HepG2 (cell line): ENCODE results near the gene IQCN. TPM values are rescaled to one million over a fixed set of nuclear protein-coding genes. Genes with fewer than 3 reads are reported as not detected.

Source experiments
- ATAC-seq: fragments of 200-7000 bp; cut with Tn5 transposase; 3 replicates; pipeline ENCODE4 v1.9.1; 2020; ENCODE audit warnings: mild to moderate bottlenecking, moderate library complexity
- BruUV-seq: library from RNA; stranded (reverse); fragments of 400-500 nt; replicated peaks from 2 replicates; lab custom pipeline; 2021; lab: Mats Ljungman, UMichigan
- CTCF ChIA-PET: fragments of 300-600 bp; formaldehyde crosslinking; extraction: SDS; loops from one replicate; lab custom pipeline; 2021; ENCODE audit warnings: low total read pairs, inconsistent platforms, low intra/inter-chr PET ratio; lab: Yijun Ruan, JAX
- POLR2A ChIA-PET: fragments of 350-600 bp; sonication (Branson Sonifier 250); formaldehyde crosslinking; loops from one replicate; lab custom pipeline; 2020; ENCODE audit warnings: antibody characterized with exemption, inconsistent platforms; lab: Yijun Ruan, JAX
- DNase-seq: peaks from one replicate; pipeline ENCODE4 v3.0.0-alpha.2; 2015; ENCODE audit warnings: low spot score
- FAIRE-seq: peaks from 3 replicates; lab custom pipeline; 2011; peaks lifted over from hg19 to GRCh38; lab: Jason Lieb, UNC
- H2AFZ ChIP-seq: one replicate; pipeline ENCODE4 v1.6.1; 2011; ENCODE audit warnings: low read length, inconsistent platforms
- H3K27ac ChIP-seq: fragments of 300-600 bp; 3 replicates; pipeline ENCODE4 v1.8.0; 2011; ENCODE audit warnings: mixed run types, mild to moderate bottlenecking, mixed read lengths, low read length, inconsistent platforms; ENCODE audit not compliant: insufficient read depth; ENCODE audit errors: extremely low read length
- H3K27me3 ChIP-seq, 2 experiments: fragments of 200-600 bp in 1 of 2; 2 replicates in 1 of 2; 3 replicates in 1 of 2; pipeline versions ENCODE4 v1.6.0 to v1.8.0; 2011; ENCODE audit warnings: low read length in 2 of 2, mild to moderate bottlenecking in 2 of 2, moderate library complexity in 2 of 2, inconsistent platforms in 1 of 2; ENCODE audit not compliant: insufficient read depth in 2 of 2, control insufficient read depth in 1 of 2
- H3K36me3 ChIP-seq, 2 experiments: fragments of 200-600 bp in 1 of 2; replicated peaks in 1 of 2; 2 replicates in 1 of 2; 3 replicates in 1 of 2; pipeline versions ENCODE4 v1.5.1 to v1.8.0; 2011; ENCODE audit warnings: low read length in 2 of 2, inconsistent platforms in 1 of 2; ENCODE audit not compliant: insufficient read depth in 2 of 2, control insufficient read depth in 1 of 2
- H3K4me1 ChIP-seq: 2 replicates; pipeline ENCODE4 v1.5.1; 2012; ENCODE audit warnings: low read length, inconsistent platforms; ENCODE audit not compliant: insufficient read depth
- H3K4me2 ChIP-seq: 2 replicates; pipeline ENCODE4 v1.6.0; 2011; ENCODE audit warnings: low read depth, low read length, inconsistent platforms
- H3K4me3 ChIP-seq, 3 experiments: fragments of 200-600 bp in 1 of 3; sonication (generic), shearing (Covaris generic) in 1 of 3; replicated peaks in 1 of 3; 2 replicates each; pipeline ENCODE4 v1.5.1; 2011 to 2016; ENCODE audit warnings: low read length in 3 of 3, inconsistent platforms in 2 of 3, low read depth in 2 of 3, mild to moderate bottlenecking in 2 of 3, control low read depth in 1 of 3, mixed read lengths in 1 of 3; ENCODE audit not compliant: insufficient read depth in 1 of 3
- H3K79me2 ChIP-seq: one replicate; pipeline ENCODE4 v1.6.1; 2011; ENCODE audit warnings: low read length, inconsistent platforms; ENCODE audit not compliant: insufficient read depth
- H3K9ac ChIP-seq: 2 replicates; pipeline ENCODE4 v1.6.0; 2011; ENCODE audit warnings: mild to moderate bottlenecking, low read depth, low read length, inconsistent platforms; ENCODE audit not compliant: insufficient read depth
- H3K9me3 ChIP-seq: 2 replicates; pipeline ENCODE4 v1.5.1; 2012; ENCODE audit warnings: mild to moderate bottlenecking, low read length
- H4K20me1 ChIP-seq: 2 replicates; pipeline ENCODE4 v1.6.0; 2011; ENCODE audit warnings: inconsistent platforms, mild to moderate bottlenecking, low read length, moderate library complexity; ENCODE audit not compliant: insufficient read depth
- AGO2 ChIP-seq: fragments of 200-400 bp; formaldehyde crosslinking; optimal IDR thresholded peaks from 2 replicates; pipeline ENCODE3; 2017; ENCODE audit warnings: mild to moderate bottlenecking, low read depth, low read length, moderate library complexity
- HNF4A ChIP-seq: sonication (generic); formaldehyde crosslinking; IDR thresholded peaks from 2 replicates; pipeline ENCODE4 v1.4.0; 2020; ENCODE audit warnings: missing genetic modification reagents
- PATZ1 ChIP-seq: sonication (generic); formaldehyde crosslinking; IDR thresholded peaks from 2 replicates; pipeline ENCODE4 v1.4.0; 2020; ENCODE audit warnings: missing genetic modification reagents
- POLR2G ChIP-seq: fragments of 200-400 bp; formaldehyde crosslinking; IDR thresholded peaks from 2 replicates; pipeline ENCODE4 v1.6.1; 2018; ENCODE audit warnings: mild to moderate bottlenecking, low read depth, low read length, moderate library complexity
- REST ChIP-seq, 2 experiments: IDR thresholded peaks; 2 replicates each; pipeline ENCODE4 v1.6.1; 2011 to 2012; ENCODE audit warnings: low read length in 2 of 2, borderline replicate concordance in 1 of 2, low read depth in 1 of 2, mild to moderate bottlenecking in 1 of 2, moderate library complexity in 1 of 2
- SP1 ChIP-seq, 2 experiments: fragments of 450-650 bp in 1 of 2; sonication (generic) in 1 of 2; formaldehyde crosslinking in 1 of 2; IDR thresholded peaks; 2 replicates each; pipeline versions ENCODE4 v1.4.0 to v1.6.1; 2016 to 2020; ENCODE audit warnings: missing genetic modification reagents in 1 of 2
- WGBS: methylation state at CpG from one replicate; pipeline ENCODE4 v1.1.6; 2017; ENCODE audit warnings: low lambda C conversion rate; 5-methylcytosine and 5-hydroxymethylcytosine counted together
- in situ Hi-C: cut with HindIII; loops from 2 replicates; pipeline ENCODE4 v1.10.0; 2017; ENCODE audit warnings: low pct_unique_long_range_greater_than_20kb; ENCODE audit not compliant: extremely low pct_ligation_motif_present
- intact Hi-C: fragments of 100-400 bp; cut with micrococcal nuclease; formaldehyde crosslinking; loops from one replicate; pipeline ENCODE4 v1.10.0; 2022; ENCODE audit not compliant: unreplicated experiment
- polyA plus RNA-seq, 8 experiments: library from polyadenylated mRNA; depleted of rRNA in 3 of 8; stranded (reverse) in 7 of 8; unstranded in 1 of 8; fragments of >200 nt; fragmentation: Illumina TruSeq in 4 of 8; extraction: Trizol in 4 of 8; gene quantifications; 2 replicates each; pipeline versions ENCODE4 v1.2.1 to v1.2.3, GENCODE V29; 2011 to 2016; ENCODE audit warnings: low read depth in 4 of 8, missing spikeins in 1 of 8, mixed read lengths in 1 of 8; ENCODE audit not compliant: insufficient read depth in 1 of 8
- total RNA-seq, 5 experiments: library from RNA; depleted of rRNA; stranded (reverse); fragments of >200 nt; fragmentation: Illumina TruSeq; extraction: Trizol; gene quantifications; 2 replicates each; pipeline ENCODE4 v1.2.3, GENCODE V29; 2016; ENCODE audit warnings: low read depth in 1 of 5

Gene IQCN
- total and polyA plus RNA-seq, 2 of the 13 experiments (the other 11 are each of a cell fraction or from before 2014, with no cell fraction given) = 0.04 to 0.18 TPM

GRCh38 chr19:18310118-18310909 is 36.1 kb upstream of the IQCN start:
- H3K9me3 ChIP-seq = no peaks in the 10 kb centered on the region
- H3K4me3 ChIP-seq = no peak overlapping the region
- no peaks in the 10 kb centered on the region for H3K27me3 ChIP-seq
- no peak for ATAC-seq
- no peak for FAIRE-seq
- H3K79me2 ChIP-seq = no peaks in the 10 kb centered on the region
- peaks cover 6 to 29% of the 10 kb centered on the region in 2 experiments; a peak in 4 of 5 replicates for H3K36me3 ChIP-seq
- TF ChIP-seq PATZ1 (CRISPR knock-in tag) (peak; percentile 24; the same call in 1 of the 2 replicates), REST (IDR thresholded peaks at IDR 0.05; ENCODE audit: borderline replicate concordance in 1 of 2, low read depth in 1 of 2, low read length in 2 of 2) (no peak), AGO2 (peak; percentile 36), HNF4A (0 out of 2 replicates have a peak, but pooled peaks have one; percentile 13), SP1 (IDR thresholded peaks at IDR 0.05) (no peak), SP1 (CRISPR knock-in tag; IDR thresholded peaks at IDR 0.05) (no peak), POLR2G (peak; percentile 6; the same call in 1 of the 2 replicates)
- no peak for DNase-seq
- no TSS peak for BruUV-seq
- no peak overlapping the region for H3K4me2 ChIP-seq
- peak overlapping the region; percentile 30 for H3K27ac ChIP-seq
- intact Hi-C loops (no loop called here), in situ Hi-C loops (no loop called here)
- H2AFZ ChIP-seq = no peak overlapping the region
- 92% methylated on average over 21 of the region's 23 CpGs for WGBS
- no peaks in the 10 kb centered on the region for H4K20me1 ChIP-seq
- peaks cover 76% of the 10 kb centered on the region for H3K4me1 ChIP-seq
- POLR2A ChIA-PET = no interaction called here
- CTCF ChIA-PET = no interaction called here
- H3K9ac ChIP-seq = no peak overlapping the region
